Stimulated activated CD4-positive, alpha-beta T cell treated with anti-CD3 and anti-CD28 coated beads, TNF-alpha, amount 100 ng/mL, for 48 hours (primary cell): Measurements from ENCODE around the gene TBC1D5.
"Not testable (repeated sequence)": the region's sequence is repeated elsewhere in the genome, so short reads cannot be mapped to it uniquely, and the experiment has no call there.

Experiments
- DNase-seq, 3 donors: peaks; one replicate each; pipeline ENCODE4 v3.0.0-alpha.2; 2020; ENCODE audit warnings: low read depth in 3 of 3

Gene TBC1D5

DNA sequence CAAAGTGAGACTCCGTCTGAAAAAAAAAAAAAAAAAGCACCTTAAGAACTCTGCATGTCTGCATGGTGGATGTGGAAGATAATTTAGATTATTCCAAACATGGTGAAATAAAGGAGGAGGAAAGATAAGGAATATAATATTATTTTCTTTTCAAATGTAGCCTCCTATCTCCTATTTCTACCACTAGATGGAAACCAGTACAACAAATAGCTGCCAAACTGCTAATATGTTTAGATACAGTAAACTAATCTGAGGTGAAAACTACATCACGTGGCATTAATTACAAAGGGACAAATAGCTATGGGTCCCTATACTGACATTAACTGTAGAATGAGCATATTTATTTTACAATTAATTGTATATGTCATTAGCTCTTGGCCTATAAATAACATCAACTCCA lies 197.8 kb downstream of the TBC1D5 start:
- DNase-seq, result no peak

DNA sequence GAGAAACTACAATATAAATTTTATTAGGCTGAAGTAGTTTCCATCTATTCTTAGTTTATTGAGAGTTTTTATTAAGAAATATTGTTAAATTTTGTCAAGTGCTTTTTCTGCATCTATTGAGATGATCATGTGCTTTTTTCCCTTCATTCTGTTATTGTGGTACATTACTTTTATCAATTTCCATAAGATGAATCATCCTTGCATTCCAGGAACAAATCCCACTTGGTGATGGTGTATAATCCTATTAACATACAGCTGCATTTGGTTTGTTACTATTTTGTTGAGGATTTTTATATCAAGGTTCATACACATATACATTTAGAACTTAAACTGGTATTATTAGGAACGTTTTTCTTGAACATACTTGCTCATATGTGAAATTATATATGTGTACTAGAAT lies 199.8 kb downstream of the TBC1D5 start:
- DNase-seq, result no peak

DNA sequence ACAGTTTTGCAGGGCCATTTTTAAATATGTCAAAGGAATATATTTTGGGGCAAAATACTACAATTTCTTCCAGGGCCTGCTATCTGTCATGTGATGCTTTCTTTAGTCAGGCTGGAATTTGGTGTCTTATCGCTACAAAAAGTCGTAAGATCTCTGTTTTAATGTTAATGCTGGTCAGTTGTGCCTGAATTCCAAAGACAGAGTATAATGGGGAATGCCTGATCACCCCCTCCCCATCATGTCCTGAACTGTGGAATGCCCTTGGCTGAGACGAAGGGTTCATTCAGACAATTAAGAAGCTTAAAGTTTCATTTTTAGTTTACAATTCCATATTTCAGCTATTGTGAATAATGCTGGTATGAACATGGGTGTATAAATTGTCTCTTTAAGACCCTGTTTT lies 203.0 kb downstream of the TBC1D5 start:
- no peak for DNase-seq

DNA sequence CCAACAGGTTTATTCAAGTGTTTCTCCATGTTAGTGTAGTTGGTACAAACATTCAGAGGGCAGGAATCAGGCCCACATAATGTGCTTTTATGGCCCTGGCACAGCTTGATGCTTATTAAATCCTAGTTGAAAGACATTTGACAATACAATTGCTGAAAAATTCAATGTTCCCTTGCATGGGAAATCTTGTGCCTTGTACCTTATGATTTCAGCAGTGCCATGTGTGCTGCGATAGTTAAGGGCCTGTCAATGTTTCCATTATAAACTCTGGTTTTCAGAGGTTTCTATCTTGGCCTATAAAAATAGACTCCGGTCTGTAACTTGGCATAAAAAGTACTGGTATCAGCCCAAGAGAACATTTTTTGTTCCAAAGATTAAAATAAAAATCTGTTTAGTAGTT lies 207.2 kb downstream of the TBC1D5 start:
- DNase-seq, result no peak

DNA sequence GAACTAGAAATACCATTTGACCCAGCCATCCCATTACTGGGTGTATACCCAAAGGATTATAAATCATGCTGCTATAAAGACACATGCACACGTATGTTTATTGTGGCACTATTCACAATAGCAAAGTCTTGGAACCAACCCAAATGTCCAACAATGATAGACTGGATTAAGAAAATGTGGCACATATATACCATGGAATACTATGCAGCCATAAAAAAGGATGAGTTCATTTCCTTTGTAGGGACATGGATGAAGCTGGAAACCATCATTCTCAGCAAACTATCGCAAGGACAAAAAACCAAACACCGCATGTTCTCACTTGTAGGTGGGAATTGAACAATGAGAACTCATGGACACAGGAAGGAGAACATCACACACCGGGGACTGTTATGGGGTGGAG lies 210.0 kb downstream of the TBC1D5 start:
- not testable (repeated sequence) for DNase-seq

DNA sequence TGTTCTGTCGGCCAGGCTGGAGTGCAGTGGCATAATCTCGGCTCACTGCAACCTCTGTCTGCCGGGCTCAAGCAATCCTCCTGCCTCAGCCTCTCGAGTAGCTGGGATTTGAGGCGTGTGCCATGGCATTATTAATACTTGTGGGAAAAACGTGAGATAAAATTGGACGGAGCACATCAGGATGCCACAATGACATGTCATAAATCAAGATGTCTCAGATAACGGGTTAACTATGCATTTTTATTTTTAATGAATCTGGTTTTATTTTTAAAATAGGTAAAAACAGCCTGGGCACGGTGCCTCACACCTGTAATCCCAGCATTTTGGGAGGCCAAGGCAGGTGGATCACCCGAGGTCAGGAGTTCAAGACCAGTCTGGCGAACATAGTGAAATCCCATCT lies 212.8 kb downstream of the TBC1D5 start:
- no peak for DNase-seq

DNA sequence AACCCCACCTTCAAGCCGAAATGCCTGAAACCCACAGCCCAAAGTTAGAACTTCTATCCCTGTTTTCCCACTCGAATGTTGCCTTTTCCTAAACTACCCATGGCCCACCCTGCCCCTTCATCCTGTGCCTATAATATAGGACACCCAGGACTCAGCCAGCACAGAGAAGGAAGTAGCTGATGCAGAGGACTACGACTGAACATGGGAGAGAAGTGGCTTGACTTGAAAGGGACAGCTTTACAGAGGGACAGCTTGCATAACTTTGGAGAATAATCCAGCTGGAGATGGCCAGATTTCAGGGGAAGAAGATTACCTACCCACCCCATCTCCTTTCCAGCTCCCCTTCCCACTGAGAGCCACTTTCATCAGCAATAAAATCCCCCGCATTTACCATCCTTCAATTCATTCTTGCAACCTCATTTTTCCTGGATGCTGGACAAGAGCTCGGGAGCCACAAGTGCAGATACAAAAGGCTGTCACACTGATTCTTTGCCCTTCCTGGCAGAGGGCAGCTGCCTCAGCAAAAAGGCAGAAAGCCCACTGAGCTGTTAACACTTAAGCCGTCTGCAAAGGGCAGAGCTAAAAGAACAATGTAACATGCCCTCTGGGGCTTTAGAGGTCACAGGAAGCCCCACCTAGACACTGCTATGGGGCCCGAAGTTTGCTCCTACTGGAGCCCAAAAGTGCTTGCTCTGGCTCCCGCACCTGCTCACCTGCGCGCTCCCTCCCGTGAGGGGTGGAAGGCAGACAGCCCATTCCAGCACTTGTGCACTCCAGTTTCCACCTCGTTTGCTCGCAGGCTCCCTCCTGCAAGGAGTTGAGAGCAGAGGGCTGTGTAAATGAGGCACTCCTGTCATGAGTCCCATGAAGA lies 224.0 kb downstream of the TBC1D5 start:
- DNase-seq, result no peak

DNA sequence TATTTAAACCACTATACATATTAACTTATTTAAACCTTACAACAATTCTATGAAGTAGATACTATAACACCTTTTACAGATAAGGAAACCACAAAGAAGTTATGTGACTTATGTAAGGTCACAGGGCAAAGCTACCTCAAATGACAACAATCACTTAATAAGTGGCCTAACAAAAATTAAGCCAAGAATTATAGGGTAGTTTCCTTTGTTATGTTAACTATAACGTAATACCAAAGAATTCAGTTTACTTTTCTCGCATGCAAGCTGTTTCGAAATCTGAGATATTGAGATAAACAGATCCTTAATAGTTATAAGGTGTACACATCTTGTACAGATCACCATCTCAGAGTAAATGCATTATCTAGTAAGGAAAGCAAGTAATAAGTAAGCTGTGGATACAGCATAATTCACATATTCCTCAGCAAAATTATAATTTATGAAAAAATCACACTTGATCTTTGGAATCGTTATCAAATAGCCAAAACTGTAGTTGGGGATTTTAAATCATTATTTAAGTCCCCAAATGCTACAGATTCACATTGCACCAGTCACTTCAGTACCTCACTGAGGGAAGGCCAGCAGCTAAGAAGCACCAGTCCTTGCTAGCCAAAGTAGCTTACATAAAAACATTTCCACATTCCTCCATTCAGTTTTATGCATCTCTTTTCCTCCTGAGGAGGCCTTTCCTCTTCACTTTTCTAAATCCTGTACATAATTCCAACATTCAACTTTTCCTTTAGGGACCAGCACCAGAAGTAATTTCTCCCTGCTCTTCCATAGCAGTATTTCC lies 226.8 kb downstream of the TBC1D5 start:
- DNase-seq, result no peak

DNA sequence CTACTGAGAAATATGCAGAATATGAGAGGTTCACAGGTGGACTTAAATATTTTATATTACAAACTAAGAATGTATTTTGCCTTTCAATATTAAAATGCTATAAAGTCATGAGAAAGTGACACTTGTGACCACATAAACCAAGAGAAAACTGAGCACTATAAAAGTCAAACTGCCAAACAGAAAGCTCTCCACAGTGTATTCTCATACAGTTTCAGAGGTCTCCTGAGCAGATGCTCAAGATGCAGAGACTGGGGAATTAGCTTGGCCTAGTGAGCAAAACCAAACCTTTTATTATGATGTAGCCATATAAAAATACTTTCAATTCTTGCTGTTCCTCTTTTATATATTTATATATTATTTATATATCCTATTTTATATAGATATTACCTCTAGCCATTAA lies 227.8 kb downstream of the TBC1D5 start:
- DNase-seq, result no peak

DNA sequence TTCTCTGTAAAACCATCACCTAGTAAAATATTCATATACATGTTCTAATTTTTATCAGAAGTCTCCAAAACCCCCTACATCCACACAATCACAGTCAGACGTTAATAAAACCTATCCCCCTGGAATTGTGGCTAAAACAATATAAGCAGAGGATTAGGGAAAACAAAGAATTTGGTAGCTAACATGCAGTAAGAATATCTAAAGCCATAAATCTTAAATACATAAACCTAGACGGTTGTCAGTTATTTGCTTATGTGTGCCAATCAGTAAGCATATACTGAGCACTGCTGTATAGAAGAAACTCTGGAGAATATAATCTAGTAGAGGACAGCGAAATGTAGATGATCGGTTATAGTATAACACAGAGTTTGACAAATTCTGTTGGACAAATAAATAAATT lies 232.2 kb downstream of the TBC1D5 start:
- no peak for DNase-seq

DNA sequence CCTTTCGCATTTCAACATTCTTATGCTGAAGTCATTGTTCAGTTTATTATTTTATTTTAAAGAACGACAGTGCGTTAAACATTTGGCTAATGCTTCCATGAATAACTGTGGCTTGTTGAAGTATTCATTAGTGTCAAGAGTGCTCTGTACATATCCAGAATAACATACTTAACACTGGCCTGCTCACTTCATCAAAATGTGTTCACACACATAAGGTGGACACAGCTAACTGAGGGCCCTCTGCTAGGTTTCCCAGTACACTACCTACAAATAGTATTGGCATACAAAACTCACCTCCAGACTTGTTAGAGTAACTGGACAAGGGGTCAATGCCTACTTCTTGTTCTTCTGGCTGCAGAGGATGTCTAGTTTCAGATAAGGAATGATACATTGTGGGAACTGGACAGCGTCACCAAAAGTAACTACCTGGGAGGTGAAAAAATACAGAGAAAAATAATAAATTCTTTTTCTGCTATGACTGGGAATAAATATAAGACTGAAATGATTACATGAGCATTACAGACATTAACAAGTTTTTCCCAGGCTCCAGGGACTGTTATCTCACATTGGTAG lies 234.2 kb downstream of the TBC1D5 start:
- no peak for DNase-seq

DNA sequence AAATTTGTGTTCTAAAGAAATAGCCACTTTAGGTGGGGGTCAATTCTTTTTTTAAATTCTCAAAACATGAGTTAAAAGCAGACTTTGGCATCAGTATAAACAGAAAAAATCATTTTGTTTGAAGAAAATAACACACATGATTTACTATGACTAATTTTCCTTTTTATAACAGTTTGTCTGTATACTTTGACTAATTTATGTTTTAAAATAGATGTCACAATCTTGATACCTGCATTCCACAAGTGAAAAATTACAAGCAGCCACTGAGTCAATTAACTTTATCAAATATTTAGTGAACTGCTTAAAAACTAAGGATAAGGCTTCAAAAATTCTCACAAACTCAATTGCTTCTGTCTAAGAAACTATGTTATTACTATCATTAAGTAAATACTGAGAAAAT lies 235.0 kb downstream of the TBC1D5 start:
- DNase-seq, result no peak

DNA sequence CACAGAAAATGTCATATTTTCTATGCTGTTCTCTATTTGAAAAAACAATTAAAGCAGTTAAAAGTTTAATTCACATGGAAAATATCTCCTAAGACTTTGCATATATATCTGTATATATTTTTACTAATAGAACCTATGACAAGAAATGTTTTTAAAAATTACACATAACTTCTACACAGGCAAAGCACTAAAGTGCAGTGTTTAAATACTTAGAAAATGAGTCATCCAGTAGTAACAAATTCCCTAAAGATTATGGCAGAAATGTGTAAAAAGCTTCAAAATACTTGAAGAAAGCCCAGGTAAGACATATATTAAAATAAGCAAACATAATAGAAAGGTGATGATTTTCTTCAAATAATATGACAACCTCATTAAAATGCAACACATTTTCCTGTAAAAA lies 236.6 kb downstream of the TBC1D5 start:
- DNase-seq, result no peak

DNA sequence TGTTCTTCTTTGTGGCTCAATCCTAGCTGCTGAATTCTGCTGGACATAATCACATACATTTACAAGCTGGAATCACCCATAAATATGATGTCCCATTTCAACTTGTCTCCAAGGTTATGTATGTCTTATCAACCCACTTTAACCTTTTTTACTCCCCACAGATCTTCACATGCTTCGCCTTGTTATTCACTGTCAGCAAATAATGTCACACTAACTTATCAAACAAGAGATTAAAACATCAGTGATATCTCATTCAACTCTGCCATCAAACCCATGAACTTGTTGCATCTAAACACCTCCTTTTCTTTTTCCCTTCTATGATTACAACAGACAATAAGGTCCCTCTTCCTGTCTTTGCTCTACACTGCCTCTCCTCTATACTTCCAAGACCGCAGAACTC lies 240.7 kb downstream of the TBC1D5 start:
- DNase-seq, result no peak

DNA sequence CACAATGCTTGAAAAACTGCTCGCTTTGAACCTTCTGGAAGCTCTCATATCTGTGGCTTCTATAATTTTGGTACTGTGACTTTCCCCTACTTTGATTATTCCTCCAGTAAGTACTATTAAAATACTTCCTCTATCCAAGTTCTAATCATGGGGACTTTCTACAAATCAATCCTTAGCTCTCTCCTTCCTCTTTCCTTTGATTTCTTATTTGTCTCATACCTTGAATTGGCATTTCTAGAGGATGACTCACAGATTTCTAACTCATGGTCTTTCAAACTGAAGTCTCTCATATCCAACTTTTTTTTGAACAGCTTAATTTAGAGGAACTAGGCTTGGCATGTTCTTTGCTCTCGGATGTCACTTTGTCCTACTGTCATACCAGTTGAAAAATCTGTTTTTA lies 241.8 kb downstream of the TBC1D5 start:
- no peak for DNase-seq

DNA sequence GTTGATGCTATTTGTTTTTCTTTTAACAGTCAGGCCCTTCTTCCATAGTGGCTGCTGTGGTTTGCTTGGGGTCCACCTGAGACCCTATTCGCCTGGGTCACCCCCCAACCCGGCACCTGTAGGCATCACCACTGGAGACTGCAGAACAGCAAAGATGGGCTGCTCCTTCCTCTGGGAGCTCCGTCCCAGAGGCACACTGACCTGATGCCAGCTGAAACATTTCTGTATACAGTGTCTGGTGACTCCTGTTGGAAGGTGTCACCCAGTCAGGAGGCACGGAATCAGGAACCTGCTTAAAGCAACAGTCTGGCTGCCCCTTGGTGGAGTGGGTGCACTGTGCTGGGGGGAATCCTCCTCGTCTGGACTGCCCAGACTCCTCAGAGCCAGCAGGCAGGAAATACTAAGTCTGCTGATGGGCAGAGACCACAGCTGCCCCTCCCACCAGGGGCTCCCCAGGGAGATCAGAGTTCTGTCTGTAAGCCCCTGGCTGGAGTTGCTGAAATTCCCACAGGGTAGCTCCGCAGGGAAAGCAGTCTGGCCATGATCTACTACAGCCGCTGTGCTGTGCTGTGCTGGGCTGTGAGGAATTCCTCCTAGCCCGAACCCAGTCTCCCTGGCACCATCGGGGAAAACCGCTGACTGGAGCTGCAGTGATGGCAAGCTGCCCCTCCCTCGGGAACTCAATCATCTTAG lies 248.2 kb downstream of the TBC1D5 start:
- DNase-seq, result no peak

DNA sequence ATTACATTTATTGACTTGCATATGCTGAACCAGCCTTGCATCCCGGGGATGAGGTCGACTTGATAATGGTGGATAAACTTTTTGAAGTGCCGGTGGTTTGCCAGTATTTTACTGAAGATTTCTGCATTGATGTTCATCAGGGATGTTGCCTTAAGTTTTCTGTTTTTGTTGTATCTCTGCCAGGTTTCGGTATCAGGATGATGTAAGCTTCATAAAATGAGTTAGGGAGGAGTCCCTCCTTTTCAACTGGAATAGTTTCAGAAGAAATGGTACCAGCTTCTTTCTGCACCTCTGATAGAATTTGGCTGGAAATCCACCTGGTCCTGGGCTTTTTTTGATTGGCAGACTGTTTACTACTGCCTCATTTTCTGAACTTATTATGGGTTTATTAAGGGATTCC lies 250.8 kb downstream of the TBC1D5 start:
- DNase-seq, result no peak

DNA sequence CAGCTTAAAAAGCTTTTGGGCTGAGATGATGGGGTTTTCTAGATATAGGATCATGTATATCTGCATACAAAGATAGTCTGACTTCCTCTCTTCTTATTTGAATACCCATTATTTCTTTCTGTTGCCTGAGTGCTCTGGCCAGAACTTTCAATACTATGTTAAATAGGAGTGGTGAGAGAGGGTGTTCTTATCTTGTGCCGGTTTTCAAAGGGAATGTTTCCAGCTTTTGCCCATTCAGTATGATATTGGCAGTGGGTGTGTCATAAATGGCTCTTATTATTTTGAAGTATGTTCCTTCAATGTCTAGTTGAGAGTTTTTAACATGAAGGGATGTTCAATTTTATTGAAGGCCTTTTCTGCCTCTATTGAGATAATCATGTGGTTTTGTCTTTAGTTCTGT lies 251.2 kb downstream of the TBC1D5 start:
- DNase-seq, result not testable (repeated sequence)

DNA sequence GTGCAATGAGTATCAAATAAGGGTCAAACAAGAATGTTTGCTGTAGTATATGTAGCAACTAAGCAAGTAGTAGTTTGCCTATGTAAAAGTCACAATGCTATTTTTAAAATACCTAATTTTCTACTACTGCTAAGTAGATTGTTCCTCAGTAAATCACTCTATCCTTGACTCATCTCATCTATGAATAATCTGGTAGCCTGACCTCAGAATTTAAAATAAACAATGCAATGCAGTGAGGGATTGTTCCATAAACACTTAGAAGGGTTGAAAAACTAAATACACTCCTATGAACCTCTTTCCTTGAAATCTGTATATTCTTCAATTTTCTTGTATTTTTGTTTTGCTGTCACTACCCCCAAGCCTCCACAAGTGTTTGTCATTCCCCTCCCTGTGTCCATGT lies 253.3 kb downstream of the TBC1D5 start:
- no peak for DNase-seq

DNA sequence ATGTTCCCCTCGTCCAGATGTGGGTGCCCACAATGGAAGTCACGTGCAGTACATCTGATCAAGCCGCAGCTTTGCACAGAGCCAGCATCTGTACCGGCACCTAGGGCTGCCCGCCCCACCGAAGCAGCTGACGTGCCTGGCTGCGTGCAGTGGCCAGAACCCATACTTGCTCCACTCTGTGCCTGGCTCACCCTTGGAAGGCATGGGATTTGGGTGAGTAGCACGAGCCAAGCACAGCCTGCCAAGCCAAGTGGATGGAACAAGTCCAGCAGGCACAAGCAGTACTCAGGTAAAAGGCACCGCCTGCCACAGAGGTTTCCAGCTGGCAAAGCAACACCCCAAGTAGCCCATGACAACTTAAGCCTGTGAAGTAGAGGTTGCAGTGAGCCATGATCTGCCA lies 261.3 kb downstream of the TBC1D5 start:
- DNase-seq, result no peak

DNA sequence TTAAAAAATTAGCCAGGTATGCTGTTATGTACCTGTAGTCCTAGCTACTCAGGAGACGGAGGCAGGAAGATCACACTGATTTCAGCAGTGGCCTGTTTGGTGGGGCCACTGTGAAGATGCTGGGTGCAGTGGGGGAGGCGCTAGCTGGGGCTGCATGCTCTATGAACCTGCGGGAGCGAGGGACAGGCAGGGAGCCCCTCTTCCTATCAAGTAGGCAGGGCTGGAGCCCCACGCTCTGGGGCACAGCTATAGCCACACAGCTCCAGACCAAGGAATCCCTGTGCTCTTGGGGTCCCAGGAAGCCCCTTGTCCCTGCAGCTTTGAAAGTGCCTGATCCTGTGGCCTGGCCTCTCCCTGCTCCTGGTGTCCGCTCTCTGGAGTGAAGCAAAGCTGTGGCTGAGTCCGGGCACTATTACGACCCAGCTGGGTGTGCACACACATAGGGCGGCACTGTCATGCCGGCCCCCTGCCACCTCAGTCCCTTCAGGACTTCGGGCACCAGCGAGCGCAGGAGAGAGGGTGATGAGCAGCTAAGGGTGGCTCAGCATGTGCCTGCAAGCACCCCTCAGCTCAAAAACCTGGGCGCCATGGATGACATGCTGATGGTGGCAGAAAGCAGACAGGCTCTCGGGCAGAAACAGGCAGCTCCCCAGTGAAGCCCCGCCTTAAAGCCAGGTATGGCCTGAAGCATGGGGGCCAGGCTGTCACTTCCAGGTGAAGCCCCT lies 262.6 kb downstream of the TBC1D5 start:
- DNase-seq, result no peak

DNA sequence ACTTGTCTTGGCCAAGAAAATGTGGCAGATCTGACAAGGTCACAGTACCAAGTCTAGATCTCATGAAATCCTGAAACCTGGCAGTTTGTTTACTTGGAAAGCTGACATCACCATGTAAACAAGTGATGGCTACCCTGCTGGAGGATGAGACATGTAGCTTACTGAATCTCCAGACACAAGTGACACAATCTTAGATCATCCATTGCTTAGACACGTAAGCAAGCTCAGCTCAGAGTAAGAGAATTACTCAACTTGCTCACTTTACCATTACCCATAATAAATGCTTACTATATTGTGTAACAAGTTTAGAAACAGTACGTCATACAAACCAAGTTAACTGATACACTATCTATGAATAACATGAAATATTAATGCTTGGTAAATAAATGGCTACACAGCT lies 263.8 kb downstream of the TBC1D5 start:
- DNase-seq, result no peak
